Endodermal cell (in vitro differentiated cells): Measurements from ENCODE around the gene FRY. TPM values are rescaled to one million over a fixed set of nuclear protein-coding genes. Genes with fewer than 3 reads are reported as not detected.

Experiments
- DNase-seq: peaks from one replicate; pipeline ENCODE4 v3.0.0-alpha.2; 2017
- H3K27ac ChIP-seq: 2 replicates; pipeline ENCODE4 v1.5.1; 2013; ENCODE audit warnings: mild to moderate bottlenecking, low read depth, low read length, moderate library complexity
- H3K27me3 ChIP-seq: 2 replicates; pipeline ENCODE4 v1.6.1; 2013; ENCODE audit warnings: mild to moderate bottlenecking, low read length, moderate library complexity; ENCODE audit not compliant: insufficient read depth, control insufficient read depth, poor library complexity, severe bottlenecking
- H3K36me3 ChIP-seq: 2 replicates; pipeline ENCODE4 v1.7.0; 2013; ENCODE audit warnings: mild to moderate bottlenecking, low read length, moderate library complexity; ENCODE audit not compliant: control insufficient read depth, insufficient read depth
- H3K4me1 ChIP-seq: one replicate; pipeline ENCODE4 v1.7.0; 2013; ENCODE audit warnings: low read length; ENCODE audit not compliant: control insufficient read depth, insufficient read depth
- H3K4me3 ChIP-seq: 2 replicates; pipeline ENCODE4 v1.5.1; 2013; ENCODE audit warnings: mild to moderate bottlenecking, low read length, moderate library complexity
- H3K9ac ChIP-seq: 2 replicates; pipeline ENCODE4 v1.6.1; 2013; ENCODE audit warnings: mild to moderate bottlenecking, low read length, moderate library complexity; ENCODE audit not compliant: poor library complexity, severe bottlenecking; ENCODE audit errors: extremely low read depth
- H3K9me3 ChIP-seq: 2 replicates; pipeline ENCODE4 v1.6.1; 2013; ENCODE audit warnings: mild to moderate bottlenecking, low read length, moderate library complexity; ENCODE audit not compliant: control insufficient read depth
- H3K27ac Mint-ChIP-seq: 2 replicates; pipeline ENCODE4 v1.8.0; 2020; ENCODE audit warnings: mixed read lengths
- H3K27me3 Mint-ChIP-seq: 2 replicates; pipeline ENCODE4 v1.8.0; 2021; ENCODE audit warnings: mild to moderate bottlenecking, mixed read lengths; ENCODE audit not compliant: insufficient read depth
- H3K36me3 Mint-ChIP-seq: 2 replicates; pipeline ENCODE4 v1.8.0; 2020; ENCODE audit warnings: low read depth, mixed read lengths
- H3K4me1 Mint-ChIP-seq: 2 replicates; pipeline ENCODE4 v1.8.0; 2020; ENCODE audit warnings: mixed read lengths
- H3K4me3 Mint-ChIP-seq: 2 replicates; pipeline ENCODE4 v1.8.0; 2020; ENCODE audit warnings: mild to moderate bottlenecking, moderate library complexity, mixed read lengths
- H3K9me3 Mint-ChIP-seq: 2 replicates; pipeline ENCODE4 v1.8.0; 2020; ENCODE audit warnings: mild to moderate bottlenecking, mixed read lengths
- CTCF ChIP-seq: fragments of 200-600 bp; sonication (generic); conservative IDR thresholded peaks from 2 replicates; pipeline ENCODE4 v1.5.0; 2021; ENCODE audit warnings: antibody characterized with exemption, mild to moderate bottlenecking
- WGBS, 2 experiments: methylation state at CpG; one replicate each; pipeline versions ENCODE4 v1.1.5 to v1.1.7; 2013; ENCODE audit warnings: missing lambda C conversion rate in 2 of 2, mixed read lengths in 1 of 2; ENCODE audit not compliant: insufficient coverage in 1 of 2, insufficient read length in 1 of 2; 5-methylcytosine and 5-hydroxymethylcytosine counted together
- total RNA-seq, 2 donors: library from RNA; stranded (reverse); fragmentation: NEBNext Ultra II Directional in 1 of 2; extraction: Animal tissue kit (Norgen Biotek cat#: 25700) in 1 of 2; gene quantifications; 2 replicates in 1 of 2; 3 replicates in 1 of 2; pipeline ENCODE4 v1.2.1, GENCODE V29; 2021

The FRY gene
- total RNA-seq, 2 donors from 2014 or later: 20.1 to 30.8 TPM

GRCh38 chr13:32092496-32092895 is 60.9 kb downstream of the FRY start:
- 92 to 96% methylated on average over 5 of the region's 5 CpGs for WGBS, 2 experiments
- no peaks in the 10 kb centered on the region for H3K27me3 Mint-ChIP-seq
- no peaks in the 10 kb centered on the region for H3K9me3 Mint-ChIP-seq
- H3K27me3 ChIP-seq: no peaks in the 10 kb centered on the region
- H3K27ac Mint-ChIP-seq: no peak overlapping the region
- DNase-seq: no peak
- H3K4me1 ChIP-seq: no peaks in the 10 kb centered on the region
- no peak for TF ChIP-seq CTCF
- H3K27ac ChIP-seq: no peak overlapping the region
- no peak overlapping the region for H3K9ac ChIP-seq
- no peaks in the 10 kb centered on the region for H3K36me3 ChIP-seq
- H3K4me3 ChIP-seq: no peak overlapping the region
- no peak overlapping the region for H3K4me3 Mint-ChIP-seq
- peaks cover 3% of the 10 kb centered on the region for H3K4me1 Mint-ChIP-seq
- H3K36me3 Mint-ChIP-seq: no peaks in the 10 kb centered on the region
- H3K9me3 ChIP-seq: no peaks in the 10 kb centered on the region

- no peaks in the 10 kb centered on the region for H3K27me3 ChIP-seq
- H3K4me3 Mint-ChIP-seq: no peak overlapping the region
- no peaks in the 10 kb centered on the region for H3K9me3 ChIP-seq
- no peaks in the 10 kb centered on the region for H3K9me3 Mint-ChIP-seq
- no peak for TF ChIP-seq CTCF
- no peaks in the 10 kb centered on the region for H3K4me1 ChIP-seq
- H3K27me3 Mint-ChIP-seq: no peaks in the 10 kb centered on the region
- no peak overlapping the region for H3K27ac Mint-ChIP-seq
- no peak overlapping the region for H3K4me3 ChIP-seq
- no peak for DNase-seq
- WGBS, 2 experiments: 88 to 91% methylated on average over 1 to 2 of the region's 2 CpGs
- no peak overlapping the region for H3K9ac ChIP-seq
- peaks cover 1% of the 10 kb centered on the region for H3K4me1 Mint-ChIP-seq
- H3K36me3 Mint-ChIP-seq: no peaks in the 10 kb centered on the region
- no peak overlapping the region for H3K27ac ChIP-seq
- H3K36me3 ChIP-seq: no peaks in the 10 kb centered on the region
These were observed 61.4 kb downstream of the FRY start for GRCh38 chr13:32093006-32093405.

- H3K36me3 ChIP-seq: no peaks in the 10 kb centered on the region
- no peaks in the 10 kb centered on the region for H3K27me3 ChIP-seq
- no peak for DNase-seq
- 91 to 96% methylated on average over 3 of the region's 3 CpGs for WGBS, 2 experiments
- H3K9me3 ChIP-seq: no peaks in the 10 kb centered on the region
- H3K27ac ChIP-seq: no peak overlapping the region
- no peak overlapping the region for H3K4me3 ChIP-seq
- Mint-ChIP-seq H3K4me1 (no peaks in the 10 kb centered on the region), H3K9me3 (no peaks in the 10 kb centered on the region), H3K36me3 (no peaks in the 10 kb centered on the region), H3K4me3 (no peak overlapping the region), H3K27ac (no peak overlapping the region), H3K27me3 (no peaks in the 10 kb centered on the region)
- no peak for TF ChIP-seq CTCF
- H3K9ac ChIP-seq: no peak overlapping the region
- H3K4me1 ChIP-seq: no peaks in the 10 kb centered on the region
These were observed 66.7 kb downstream of the FRY start for GRCh38 chr13:32098272-32098671.
